Measurements from ENCODE around the gene MTMR11. TPM values are rescaled to one million over a fixed set of nuclear protein-coding genes. Genes with fewer than 3 reads are reported as not detected.

The MTMR11 gene, protein sequence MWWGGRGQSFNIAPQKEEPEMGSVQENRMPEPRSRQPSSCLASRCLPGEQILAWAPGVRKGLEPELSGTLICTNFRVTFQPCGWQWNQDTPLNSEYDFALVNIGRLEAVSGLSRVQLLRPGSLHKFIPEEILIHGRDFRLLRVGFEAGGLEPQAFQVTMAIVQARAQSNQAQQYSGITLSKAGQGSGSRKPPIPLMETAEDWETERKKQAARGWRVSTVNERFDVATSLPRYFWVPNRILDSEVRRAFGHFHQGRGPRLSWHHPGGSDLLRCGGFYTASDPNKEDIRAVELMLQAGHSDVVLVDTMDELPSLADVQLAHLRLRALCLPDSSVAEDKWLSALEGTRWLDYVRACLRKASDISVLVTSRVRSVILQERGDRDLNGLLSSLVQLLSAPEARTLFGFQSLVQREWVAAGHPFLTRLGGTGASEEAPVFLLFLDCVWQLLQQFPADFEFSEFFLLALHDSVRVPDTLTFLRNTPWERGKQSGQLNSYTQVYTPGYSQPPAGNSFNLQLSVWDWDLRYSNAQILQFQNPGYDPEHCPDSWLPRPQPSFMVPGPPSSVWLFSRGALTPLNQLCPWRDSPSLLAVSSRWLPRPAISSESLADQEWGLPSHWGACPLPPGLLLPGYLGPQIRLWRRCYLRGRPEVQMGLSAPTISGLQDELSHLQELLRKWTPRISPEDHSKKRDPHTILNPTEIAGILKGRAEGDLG
- total RNA-seq (1 to 10 TPM in 9 of 10 donors, under 1 TPM in 1; 0.95 to 5.3 (median 2.5) TPM), polyA plus RNA-seq (1 to 10 TPM; 1.9 to 5.3 TPM)
- long read RNA-seq, donor 1, partial matches to known transcripts = 0 of 2 reads
- long read RNA-seq, donor 1, other reads (novel, unspliced or antisense) = 1 of 2 reads
- long read RNA-seq, donor 2, partial matches to known transcripts = 0 of 1 reads
- long read RNA-seq, donor 2, other reads (novel, unspliced or antisense) = 1 of 1 reads
- long read RNA-seq, donor 3 = 0 reads

GRCh38 chr1:149936170-149936991, at the start of gene MTMR11:
MTMR11 (minus strand) TSS chr1:149936879; CDS start chr1:149936647, 232 bp downstream.
- Histone ChIP-seq H3K4me1 (peaks cover 0 to 54% (median 37%) of the 10 kb centered on the region in 9 donors), H3K9me3 (no peaks in the 10 kb centered on the region), H3K4me3 (peak within 1 kb of the TSS; percentile 10 to 63 (median 49)), H3K36me3 (peaks cover 0 to 15% (median 0%) of the 10 kb centered on the region in 9 donors), H3K27me3 (no peaks in the 10 kb centered on the region), H3K27ac (peak within 1 kb of the TSS in 6 of 10 donors; percentile 19 to 84 (median 74))
- DNase-seq (no peak), ATAC-seq (peak in 7 of 8 donors; percentile 13 to 60 (median 28))
- intact Hi-C loops (cut with DNase I) = loop anchor here in 1 of 10 donors (5.0 kb wide), 1 partner anchor 39 kb away; the partner anchor contains the start of gene BOLA1
- WGBS, 2 donors = 21 to 22% methylated on average over 18 of the region's 18 CpGs
- TF ChIP-seq CTCF (IDR thresholded peaks at IDR 0.05) = no peak

GRCh38 chr1:149979972-149980540, 43.4 kb upstream of the MTMR11 start:
- H3K27me3 ChIP-seq = peaks cover 0 to 80% (median 0%) of the 10 kb centered on the region in 7 donors
- 95 to 98% methylated on average over 3 of the region's 3 CpGs for WGBS, 2 donors
- H3K27ac ChIP-seq = no peak overlapping the region
- no peak overlapping the region for H3K4me3 ChIP-seq
- ATAC-seq (no peak), DNase-seq (no peak)
- intact Hi-C loops (cut with DNase I) = loop anchor here in 1 of 10 donors (1.0 kb wide), 1 partner anchor 25 kb away; no protein-coding TSS in a partner anchor
- H3K4me1 ChIP-seq = peaks cover 2 to 25% (median 13%) of the 10 kb centered on the region in 9 donors
- TF ChIP-seq CTCF (IDR thresholded peaks at IDR 0.05) = no peak
- peaks cover 0 to 28% (median 7%) of the 10 kb centered on the region in 9 donors for H3K36me3 ChIP-seq
- no peaks in the 10 kb centered on the region for H3K9me3 ChIP-seq

GRCh38 chr1:149979245-149979971, 42.7 kb upstream of the MTMR11 start:
- no peak for TF ChIP-seq CTCF (IDR thresholded peaks at IDR 0.05)
- no peak for ATAC-seq
- intact Hi-C loops (cut with DNase I) = no loop called here
- Histone ChIP-seq H3K36me3 (peaks cover 0 to 34% (median 14%) of the 10 kb centered on the region in 9 donors), H3K4me1 (peaks cover 2 to 25% (median 13%) of the 10 kb centered on the region in 9 donors), H3K9me3 (no peaks in the 10 kb centered on the region), H3K27me3 (peaks cover 0 to 80% (median 0%) of the 10 kb centered on the region in 7 donors), H3K27ac (no peak overlapping the region), H3K4me3 (no peak overlapping the region)
- no peak for DNase-seq
- WGBS, 2 donors = 62 to 83% methylated on average over 2 of the region's 2 CpGs
